Suppressor macrophage treated with lipopolysaccharide for 1 hour (primary cell): ENCODE measurements around the gene CAMK4.

Source experiments
- DNase-seq, 3 donors: peaks; one replicate each; pipeline ENCODE4 v3.0.0-alpha.2; 2020 to 2022

CAMK4 gene

DNA sequence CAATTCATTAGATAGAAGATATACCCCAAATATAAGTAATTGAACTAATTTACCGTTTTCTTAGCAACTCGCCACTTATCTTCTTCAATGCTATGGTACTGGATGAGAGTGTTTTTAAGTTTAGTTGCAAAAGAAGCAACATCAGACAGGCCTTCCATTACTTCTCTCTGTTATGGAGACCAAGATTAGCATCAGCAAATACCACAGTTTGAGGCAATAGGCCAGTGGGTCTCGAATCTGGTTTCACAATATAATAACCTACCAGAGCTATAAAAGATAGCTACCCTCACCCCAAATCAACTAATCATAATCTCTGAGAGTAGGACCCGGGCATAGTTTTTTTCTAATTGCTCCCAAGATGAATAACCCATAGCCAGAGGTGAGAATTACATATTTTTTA, 283.1 kb downstream of the CAMK4 start:
- DNase-seq: no peak

DNA sequence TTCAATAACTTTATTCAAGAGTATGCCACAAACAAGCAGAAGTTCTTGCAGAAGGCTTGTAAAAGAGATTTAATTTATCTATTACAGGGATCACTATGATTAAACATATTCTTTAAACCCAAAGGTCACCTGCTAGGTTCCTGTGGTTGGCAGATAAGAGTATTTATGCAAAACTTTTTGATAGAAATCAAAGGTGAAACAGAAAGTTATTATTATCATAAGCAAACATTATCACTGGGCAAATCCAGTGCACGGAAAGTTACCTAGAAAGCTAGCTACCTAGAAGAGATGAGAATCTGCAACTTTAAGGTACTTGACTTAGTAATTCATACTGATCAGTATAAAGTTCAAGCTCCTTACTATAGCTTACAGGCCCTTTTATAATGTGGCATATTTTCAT, 284.9 kb downstream of the CAMK4 start:
- no peak for DNase-seq

DNA sequence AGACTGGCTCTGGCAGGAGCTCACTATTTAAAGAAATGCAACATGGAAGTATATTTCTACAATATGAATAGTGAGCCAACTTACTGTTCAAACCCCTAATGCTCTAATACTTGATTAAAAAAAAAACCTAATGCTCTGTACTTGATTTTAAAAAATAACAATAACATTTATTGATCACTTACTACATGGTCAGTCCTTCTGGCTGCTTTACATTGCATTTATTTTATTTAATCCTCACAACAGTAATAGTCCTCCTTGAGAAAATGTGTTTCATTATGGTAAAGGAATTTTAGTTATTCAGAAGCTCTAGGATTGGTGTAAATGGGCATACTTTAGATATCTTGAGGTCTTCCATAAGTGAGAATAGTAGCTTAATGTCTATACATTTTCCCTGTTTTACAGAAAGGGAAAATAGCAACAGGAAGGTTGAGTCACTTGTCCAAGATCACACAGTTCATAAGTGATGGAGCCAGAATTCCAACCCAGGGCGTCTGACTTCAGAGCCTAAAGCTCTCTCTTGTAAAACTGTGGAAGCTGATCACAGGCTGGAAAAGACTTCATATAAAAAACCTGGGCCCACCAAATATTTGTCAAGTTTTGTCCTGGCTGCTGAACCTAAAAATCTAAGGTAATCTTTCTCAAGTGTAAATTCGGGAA, 287.1 kb downstream of the CAMK4 start:
- peak; percentile 27 to 50 (median 37) for DNase-seq

DNA sequence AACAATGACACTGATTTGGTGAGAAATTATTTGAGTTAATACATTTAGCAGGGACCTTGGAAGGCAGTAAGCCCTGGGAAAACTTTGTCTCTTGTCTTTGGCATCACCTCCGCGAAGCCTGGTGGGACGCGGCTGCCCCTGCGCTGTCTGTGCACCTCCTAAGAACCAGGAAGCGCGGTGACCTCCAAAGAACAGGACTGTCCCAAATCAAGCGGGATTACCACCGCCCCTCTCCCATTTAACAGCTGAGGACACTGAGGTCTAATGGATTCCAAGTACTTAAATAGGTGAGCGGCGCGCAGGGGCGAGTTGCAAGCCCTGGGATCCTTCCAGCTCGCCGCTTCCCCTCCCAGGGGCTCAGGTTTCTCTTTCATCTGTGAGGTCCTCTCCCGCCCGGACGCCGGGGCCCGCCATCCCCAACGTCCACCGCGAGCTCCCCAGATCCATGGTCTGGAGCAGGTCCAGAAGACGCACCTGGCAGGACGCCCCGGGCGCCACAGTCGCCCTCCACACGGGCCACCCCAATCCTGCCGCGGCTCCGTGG, 287.7 kb downstream of the CAMK4 start:
- peak in 2 of 3 donors; percentile 34 to 54 for DNase-seq

DNA sequence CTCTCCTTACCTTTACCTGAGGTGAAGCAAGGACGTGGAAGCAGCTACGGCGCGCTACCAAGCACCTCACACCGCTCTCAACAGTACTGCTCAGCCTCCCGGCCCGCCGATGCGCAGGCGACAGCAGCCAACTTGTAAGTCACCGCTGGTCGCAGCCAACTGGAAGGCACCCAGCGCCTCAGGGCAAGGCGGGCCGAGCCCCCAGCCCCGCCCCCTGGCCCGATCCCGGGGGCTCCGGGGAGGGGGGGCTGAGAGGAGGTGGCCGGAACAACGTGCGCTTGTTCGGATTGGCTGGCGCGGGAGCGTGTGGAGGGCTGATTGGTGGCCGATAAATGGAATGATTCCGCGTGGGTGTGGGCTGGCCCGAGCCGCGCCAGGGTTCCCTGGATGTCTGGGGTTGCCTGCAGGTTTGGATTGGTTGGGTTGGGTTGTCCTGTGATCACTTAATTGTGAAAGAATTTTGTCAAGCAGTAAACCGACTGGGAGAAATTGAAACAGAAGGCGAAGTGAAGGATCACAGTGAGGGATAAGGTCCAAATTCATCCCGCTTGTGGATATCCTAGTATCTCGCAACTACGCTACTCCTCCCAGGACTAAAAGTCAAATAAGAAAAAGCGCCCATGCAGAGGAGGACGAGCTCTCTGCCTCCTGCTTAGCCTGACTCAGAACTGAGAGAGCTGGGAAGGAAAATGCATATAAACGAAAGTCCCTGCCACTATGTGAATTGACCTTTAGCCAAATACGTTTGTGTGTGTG, 288.4 kb downstream of the CAMK4 start, which contains the start of gene STARD4:
Gene STARD4, minus strand, starts transcription at position 161 of the 756 bp plus-strand sequence. CDS start 5,102 bp downstream, outside the sequence.
- DNase-seq: peak; percentile 98 to 99 (median 99)

DNA sequence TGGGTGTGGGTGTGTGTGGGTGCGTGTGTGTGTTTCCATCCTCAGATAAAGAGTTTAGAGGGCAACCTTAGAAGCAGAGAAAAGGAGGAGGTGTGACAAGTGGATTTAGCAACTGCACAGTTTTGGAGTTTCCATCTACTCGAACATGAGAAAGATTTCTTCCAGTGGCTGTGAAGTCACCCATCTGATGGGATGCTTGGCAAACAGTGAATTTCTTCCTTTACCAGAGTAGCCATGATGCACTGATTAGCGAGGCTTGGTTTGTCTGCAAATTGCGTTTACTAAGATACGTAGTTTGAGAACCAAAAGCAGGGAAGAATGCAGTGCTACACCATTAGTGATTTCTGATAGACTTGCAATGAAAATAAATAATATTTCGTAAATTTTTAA, 288.9 kb downstream of the CAMK4 start:
- DNase-seq: peak; percentile 83 to 94 (median 87)

DNA sequence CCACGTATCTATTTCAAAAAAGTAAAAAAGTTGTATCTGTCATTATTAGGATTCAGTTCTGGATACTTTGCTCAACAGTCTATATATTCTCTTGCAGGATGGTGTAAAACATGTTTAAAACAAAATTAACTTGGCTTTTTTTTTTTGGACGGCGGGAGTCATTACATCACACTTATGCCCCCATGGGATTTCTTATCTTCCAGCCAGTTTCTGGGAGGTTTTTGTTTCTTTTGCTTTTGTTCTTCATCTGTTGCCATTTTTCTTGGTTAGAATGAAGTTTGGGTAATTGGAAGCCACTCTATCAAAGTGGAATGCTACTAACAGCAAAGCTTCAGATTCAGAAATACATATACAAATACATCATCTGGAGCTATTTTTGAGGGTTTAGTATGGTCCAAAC, 289.9 kb downstream of the CAMK4 start:
- no peak for DNase-seq

DNA sequence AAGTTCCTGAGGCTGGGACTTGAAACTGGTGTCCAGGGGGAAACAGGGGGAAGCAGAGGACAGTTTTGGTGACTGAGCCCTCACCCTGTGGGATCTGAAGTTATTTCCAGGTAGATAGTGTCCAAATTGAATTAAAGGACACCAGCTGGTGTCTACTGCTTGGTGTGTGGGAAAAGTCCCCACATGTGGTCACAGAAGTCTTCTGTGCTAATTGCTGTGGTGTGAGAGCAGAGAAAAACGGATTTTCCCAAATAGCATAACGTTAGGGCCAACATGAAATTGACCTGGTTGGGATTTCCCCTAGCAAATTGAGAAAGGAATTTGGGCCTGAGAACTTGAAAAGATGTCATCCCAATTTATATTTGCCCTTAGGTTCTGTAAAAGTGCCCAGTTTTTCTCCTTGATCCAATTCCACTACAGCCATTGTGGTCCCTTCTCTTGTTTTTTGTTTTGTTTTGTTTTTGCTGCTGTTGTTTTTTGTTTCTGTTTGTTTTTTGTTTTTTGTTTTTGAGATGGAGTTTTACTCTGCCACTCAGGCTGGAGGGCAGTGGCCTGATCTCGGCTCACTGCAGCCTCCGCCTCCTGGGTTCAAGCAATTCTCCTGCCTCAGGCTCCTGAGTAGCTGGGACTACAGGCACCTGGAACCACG, 293.8 kb downstream of the CAMK4 start:
- peak; percentile 71 to 88 (median 73) for DNase-seq

DNA sequence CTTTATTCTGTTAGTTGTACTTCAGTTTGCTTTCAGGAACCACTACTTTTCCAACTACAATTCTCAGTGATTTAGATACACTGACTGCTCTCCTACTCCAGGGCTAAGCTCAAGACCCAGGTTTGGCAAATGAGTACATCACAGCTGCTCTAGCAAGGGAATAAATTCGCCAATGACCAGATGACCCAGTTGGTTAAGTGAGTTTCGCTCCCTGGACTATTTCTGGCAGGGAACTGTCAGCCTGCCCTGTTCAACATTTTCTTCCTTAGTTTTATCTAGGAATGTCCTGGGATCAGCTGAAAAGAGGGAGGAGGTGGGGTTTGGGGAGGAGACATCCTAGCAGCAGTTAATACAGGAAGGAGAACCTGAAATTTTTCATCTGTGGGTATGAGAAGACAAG, 294.6 kb downstream of the CAMK4 start:
- no peak for DNase-seq

DNA sequence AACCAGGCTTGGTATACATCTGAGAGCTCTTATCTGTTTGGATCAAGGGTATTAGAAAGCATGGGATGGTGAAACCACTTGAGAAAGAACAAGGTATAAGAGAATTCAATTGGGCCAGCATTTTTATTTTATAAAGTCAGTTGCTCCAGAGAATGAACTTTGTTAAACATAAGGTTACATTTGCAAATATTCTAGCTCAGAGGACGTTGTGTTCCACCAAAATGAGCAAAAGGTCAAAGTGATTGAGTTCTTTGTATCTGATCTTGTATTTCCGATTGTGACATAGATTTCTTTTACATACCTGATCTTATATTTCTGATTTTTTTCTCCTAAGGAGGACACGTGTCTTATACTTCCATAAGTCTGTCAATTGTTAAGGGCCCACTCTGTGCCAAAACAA, 296.7 kb downstream of the CAMK4 start:
- DNase-seq: no peak

DNA sequence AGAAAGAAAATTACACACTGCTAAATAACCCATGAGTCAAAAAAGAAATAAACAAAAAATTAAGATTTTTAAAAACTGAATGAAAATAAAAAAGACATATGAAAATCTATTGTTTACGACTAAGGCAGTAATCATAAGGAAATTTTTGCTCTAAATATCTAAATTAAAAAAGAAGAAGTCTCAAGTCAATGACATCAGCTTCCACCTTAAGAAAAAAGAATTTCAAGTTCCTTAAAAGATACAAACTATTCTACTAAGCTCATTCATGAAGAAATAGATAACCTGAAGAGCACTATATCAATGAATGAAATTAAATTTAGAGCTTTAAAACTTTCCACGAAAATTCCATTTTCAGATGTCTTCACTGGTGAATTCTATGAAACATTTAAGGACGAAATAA, 303.9 kb downstream of the CAMK4 start:
- peak in 2 of 3 donors; percentile 65 to 71 for DNase-seq

DNA sequence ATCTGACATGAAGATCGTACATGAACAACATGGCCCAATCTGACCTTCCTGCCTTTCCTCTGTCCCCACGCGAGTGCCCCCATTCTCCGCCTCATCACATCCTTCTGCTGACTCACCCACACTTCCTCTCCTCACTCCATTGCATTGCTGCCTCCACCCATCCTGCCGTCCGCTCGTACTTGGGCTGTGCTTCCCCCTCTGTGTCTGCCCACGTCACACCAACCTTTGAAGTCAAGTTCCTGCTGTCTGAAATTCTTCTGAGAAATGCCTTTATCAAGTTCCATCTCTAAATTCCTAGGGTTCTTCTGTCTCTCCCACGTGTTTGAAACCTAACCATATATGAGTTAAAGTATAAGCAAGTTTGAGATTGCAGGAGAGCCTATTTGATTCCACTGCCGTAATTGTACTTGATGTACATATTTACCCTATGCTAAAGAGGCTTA, 306.1 kb downstream of the CAMK4 start:
- peak; percentile 93 to 96 (median 94) for DNase-seq

DNA sequence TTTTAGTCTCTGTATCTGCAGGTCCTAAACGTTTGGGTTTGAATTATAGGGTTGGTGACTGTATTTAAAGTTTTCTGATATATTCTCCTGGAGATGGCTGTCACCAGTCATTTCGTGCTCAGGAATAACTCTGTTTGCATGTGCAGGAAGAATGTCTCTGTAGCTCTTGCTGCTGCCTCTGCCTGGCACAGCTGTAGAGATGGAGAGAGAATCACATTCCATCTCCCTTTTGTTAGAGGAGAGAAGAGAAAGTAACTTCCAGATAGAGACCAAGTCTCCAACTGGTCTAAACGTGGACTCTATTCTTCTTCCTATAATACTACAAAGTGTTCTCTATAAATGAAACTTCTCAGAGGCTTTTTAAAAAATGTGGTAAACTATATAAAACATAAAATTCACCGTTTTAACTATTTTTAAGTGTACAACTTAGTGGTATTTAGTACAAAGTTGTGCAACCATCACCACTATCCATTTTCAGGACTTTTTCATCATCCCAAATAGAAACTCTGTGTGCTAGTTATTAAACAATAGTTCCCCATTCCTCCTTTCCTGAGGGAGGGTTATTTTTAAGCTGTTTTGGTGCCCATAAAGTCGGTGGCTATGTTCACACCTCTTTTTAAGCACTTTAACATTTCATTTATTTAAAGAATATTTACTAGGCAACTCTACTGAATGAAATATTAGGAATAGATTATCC, 308.9 kb downstream of the CAMK4 start:
- peak in 1 of 3 donors; percentile 45 for DNase-seq

DNA sequence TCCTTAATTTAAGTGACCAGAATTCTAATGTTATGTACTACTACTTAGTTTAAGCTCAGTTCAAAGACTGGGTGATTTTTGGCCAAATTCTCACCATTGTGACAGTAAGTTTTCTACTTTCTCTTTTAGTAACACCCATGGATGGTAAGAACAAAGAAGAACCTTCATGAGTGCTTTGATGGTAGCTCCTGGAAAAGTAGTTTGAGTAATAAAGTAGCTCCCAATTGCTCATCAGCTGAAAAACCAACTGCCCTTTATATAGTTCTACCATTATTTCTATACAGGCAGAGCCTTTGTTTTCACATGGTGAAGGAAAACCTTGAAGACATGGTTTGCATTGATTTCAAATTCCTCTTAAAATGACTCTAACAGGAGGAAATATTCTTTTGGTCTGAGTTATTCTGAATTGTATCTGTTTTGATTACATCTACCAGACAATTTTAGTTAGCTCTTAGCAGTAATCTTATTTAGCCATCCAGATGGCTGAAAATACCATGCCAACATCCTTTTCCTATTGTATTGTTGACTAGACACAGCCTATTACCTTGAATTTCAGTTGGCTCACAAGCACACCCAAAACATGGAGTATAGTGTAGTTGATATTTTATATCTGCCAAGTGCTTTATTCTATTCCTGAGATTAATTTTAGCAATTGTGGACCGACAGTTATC, 311.8 kb downstream of the CAMK4 start:
- DNase-seq: no peak

DNA sequence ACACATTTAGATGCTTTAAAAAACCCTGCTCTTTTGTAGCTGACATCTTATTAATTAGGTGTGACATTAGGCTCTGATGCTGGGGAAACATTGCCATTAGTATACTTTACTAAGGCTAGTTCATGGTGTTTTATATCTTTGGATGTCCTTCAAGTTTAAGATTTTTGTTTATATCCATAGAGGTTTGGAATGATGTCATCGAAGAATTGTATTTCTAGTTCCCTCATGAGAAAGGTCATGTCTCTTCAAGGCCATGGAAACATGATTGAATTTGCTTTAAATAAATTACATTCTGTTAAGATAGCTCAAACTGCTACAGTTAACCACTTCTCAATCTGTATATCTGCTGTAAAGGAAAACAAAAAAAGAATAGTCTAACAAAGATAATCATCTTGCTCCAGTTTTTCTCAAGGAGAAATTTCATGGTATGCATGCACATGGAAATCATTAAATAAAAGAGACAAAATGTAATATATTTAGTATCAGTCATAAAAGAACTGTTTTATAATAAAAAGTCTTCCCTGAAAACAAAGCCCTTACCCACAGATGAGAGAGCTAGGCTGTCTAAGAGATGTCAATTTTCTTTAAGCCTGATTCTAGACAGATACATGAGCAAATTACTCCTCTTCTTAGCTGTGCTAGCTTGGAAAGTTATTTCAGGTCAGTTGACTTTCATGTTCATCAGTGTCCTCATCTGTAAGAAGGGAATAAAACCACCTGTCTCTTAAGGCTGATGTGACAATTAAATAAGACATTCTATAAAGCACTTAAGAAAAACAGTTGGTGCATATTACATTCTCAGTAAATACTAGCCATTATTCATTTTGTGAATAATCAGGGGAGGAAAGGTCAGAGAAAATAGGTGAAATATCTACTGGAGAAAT, 313.2 kb downstream of the CAMK4 start:
- no peak for DNase-seq
